ENCODE results near the gene METTL21A.

GRCh38 chr2:207601774-207602173 lies 23.4 kb downstream of the METTL21A start:
- no peak for TF ChIP-seq EZH2 (IDR thresholded peaks at IDR 0.05; ENCODE audit: borderline replicate concordance, low read depth, low read length)
- TF ChIP-seq TCF15 (CRISPR knock-in tag; IDR thresholded peaks at IDR 0.05) = no peak
- no peak for TF ChIP-seq CTCF (IDR thresholded peaks at IDR 0.05 in 2 of 3, conservative IDR thresholded peaks at IDR 0.05 in 1 of 3; ENCODE audit: insufficient read depth in 2 of 3, low read depth in 1 of 3, low read length in 3 of 3)
- no peak for TF ChIP-seq EP300 (IDR thresholded peaks at IDR 0.05; ENCODE audit: low read length)
- TF ChIP-seq CREM (IDR thresholded peaks at IDR 0.05; ENCODE audit: low read depth) = no peak

All from K562 (cell line).